NT2/D1 (cell line): ENCODE data around the gene ODAPH.
A peak's percentile ranks its signal among the peaks of the same experiment; 100 is the strongest.
"Not testable (repeated sequence)": the region's sequence is repeated elsewhere in the genome, so short reads cannot be mapped to it uniquely, and the experiment has no call there.

ENCODE experiments used
- DNase-seq: peaks from one replicate; pipeline ENCODE4 v3.0.0-alpha.2; 2011; ENCODE audit warnings: low read depth, low spot score
- H3K27me3 ChIP-seq: 2 replicates; pipeline ENCODE4 v1.6.0; 2011; ENCODE audit warnings: mild to moderate bottlenecking; ENCODE audit not compliant: insufficient read length, insufficient read depth
- H3K36me3 ChIP-seq: 2 replicates; pipeline ENCODE4 v1.6.1; 2011; ENCODE audit warnings: mild to moderate bottlenecking, low read length, mixed read lengths; ENCODE audit not compliant: insufficient read depth, insufficient read length
- H3K4me1 ChIP-seq: 2 replicates; pipeline ENCODE4 v1.5.1; 2011; ENCODE audit not compliant: insufficient read depth, insufficient read length
- H3K4me3 ChIP-seq: 2 replicates; pipeline ENCODE4 v1.5.1; 2011; ENCODE audit warnings: low read depth; ENCODE audit not compliant: insufficient read length
- H3K9ac ChIP-seq: 2 replicates; pipeline ENCODE4 v1.6.0; 2011; ENCODE audit warnings: low read depth; ENCODE audit not compliant: insufficient read length
- H3K9me3 ChIP-seq: 2 replicates; pipeline ENCODE4 v1.5.1; 2011; ENCODE audit warnings: mild to moderate bottlenecking, low read length; ENCODE audit not compliant: insufficient read depth
- SUZ12 ChIP-seq: IDR thresholded peaks from 2 replicates; pipeline ENCODE4 v1.6.1; 2011; ENCODE audit not compliant: insufficient read length, insufficient read depth; ENCODE audit errors: extremely low read depth
- YY1 ChIP-seq: IDR thresholded peaks from 2 replicates; pipeline ENCODE4 v1.6.1; 2011; ENCODE audit not compliant: insufficient read length, insufficient read depth
- ZNF274 ChIP-seq: IDR thresholded peaks from 2 replicates; pipeline ENCODE4 v1.6.1; 2011; ENCODE audit warnings: mild to moderate bottlenecking, low read depth, low read length

Gene ODAPH

DNA sequence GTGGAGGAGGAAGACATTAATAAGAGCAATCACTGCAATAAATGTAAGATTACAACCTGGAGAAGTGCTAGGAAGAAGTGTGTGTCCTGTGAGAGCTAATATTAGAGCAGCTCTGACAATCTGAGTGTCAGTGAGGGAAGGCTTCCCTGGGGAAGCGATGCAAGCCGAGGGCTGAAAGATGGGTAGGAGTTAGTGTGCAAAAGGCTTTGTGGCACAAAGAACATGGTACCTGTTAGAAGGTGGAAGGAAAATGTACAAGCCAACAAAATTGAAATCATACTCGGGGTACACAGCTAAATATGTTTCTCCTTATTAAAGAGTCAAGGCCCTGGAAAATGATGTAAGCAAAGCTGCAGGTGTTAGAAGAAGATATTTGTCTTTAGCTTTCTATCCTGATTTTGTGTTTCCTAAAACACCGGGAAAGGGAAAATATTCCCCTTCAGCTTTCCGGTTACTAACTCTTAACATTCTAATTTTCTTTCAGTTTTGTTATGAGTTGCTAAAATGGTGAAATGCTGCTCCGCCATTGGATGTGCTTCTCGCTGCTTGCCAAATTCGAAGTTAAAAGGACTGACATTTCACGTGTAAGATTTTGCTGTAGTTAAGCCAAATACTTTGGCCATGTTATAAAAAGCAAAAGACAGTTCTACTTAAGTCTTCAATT lies 40.8 kb upstream of the ODAPH start:
- peaks cover 27% of the 10 kb centered on the region for H3K36me3 ChIP-seq
- H3K4me1 ChIP-seq: no peaks in the 10 kb centered on the region
- H3K9me3 ChIP-seq: no peaks in the 10 kb centered on the region
- H3K4me3 ChIP-seq: peak overlapping the region; percentile 91
- H3K9ac ChIP-seq: peak overlapping the region; percentile 88
- H3K27me3 ChIP-seq: no peaks in the 10 kb centered on the region
- no peak for TF ChIP-seq ZNF274
- TF ChIP-seq YY1: no peak
- TF ChIP-seq SUZ12: no peak
- no peak for DNase-seq

DNA sequence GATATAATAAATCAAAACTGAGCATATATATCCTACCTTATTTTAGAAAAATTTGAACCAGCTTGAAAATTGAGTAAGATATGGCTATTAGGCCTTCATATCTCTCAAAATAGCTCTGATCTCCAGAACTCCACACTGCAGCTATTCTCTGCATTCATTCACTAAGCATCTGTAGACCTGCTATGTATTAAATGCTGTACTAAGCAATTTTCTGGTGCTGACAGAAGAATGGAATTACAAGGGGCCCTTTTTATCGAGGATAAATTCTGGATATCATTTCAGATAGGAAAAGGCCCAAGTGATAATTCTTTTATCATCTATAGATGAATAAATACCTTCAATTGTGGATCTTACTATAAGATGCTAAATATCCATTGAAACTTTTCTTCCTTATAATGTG lies 39.7 kb upstream of the ODAPH start:
- DNase-seq: no peak
- Histone ChIP-seq H3K4me1 (no peaks in the 10 kb centered on the region), H3K9ac (no peak overlapping the region), H3K9me3 (no peaks in the 10 kb centered on the region), H3K36me3 (peaks cover 27% of the 10 kb centered on the region), H3K27me3 (no peaks in the 10 kb centered on the region), H3K4me3 (no peak overlapping the region)
- TF ChIP-seq SUZ12 (no peak), ZNF274 (no peak), YY1 (no peak)

GRCh38 chr4:75519452-75519851 lies 36.4 kb upstream of the ODAPH start:
- not testable (repeated sequence) for H3K4me3 ChIP-seq, H3K27me3 ChIP-seq, H3K9me3 ChIP-seq, H3K4me1 ChIP-seq, DNase-seq, H3K9ac ChIP-seq
- H3K36me3 ChIP-seq: peaks cover 27% of the 10 kb centered on the region

DNA sequence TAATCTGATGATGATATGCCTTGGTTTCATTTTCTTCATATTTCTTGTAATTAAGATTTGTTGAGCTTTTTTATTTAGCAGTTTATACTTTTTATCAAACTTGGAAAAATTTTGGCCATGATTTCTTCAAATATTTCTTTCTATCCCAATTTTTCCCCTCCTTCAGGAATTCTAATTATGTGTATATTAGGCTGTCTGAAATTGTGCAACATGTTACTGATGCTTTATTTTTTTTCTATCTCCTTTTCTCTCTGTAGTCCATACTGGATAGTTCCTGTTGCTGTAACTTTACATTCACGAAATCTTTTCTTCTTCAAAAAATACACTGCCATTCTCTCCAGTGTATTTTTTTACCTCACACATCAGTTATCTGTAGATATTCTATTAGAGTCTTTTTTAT lies 30.8 kb upstream of the ODAPH start:
- Histone ChIP-seq H3K9me3 (no peaks in the 10 kb centered on the region), H3K4me3 (no peak overlapping the region), H3K36me3 (peaks cover 35% of the 10 kb centered on the region), H3K9ac (no peak overlapping the region), H3K27me3 (no peaks in the 10 kb centered on the region), H3K4me1 (peaks cover 2% of the 10 kb centered on the region)
- no peak for DNase-seq
- TF ChIP-seq YY1 (no peak), ZNF274 (no peak), SUZ12 (no peak)

GRCh38 chr4:75525910-75526309 lies 30.0 kb upstream of the ODAPH start:
- Histone ChIP-seq H3K9me3 (peaks cover 5% of the 10 kb centered on the region), H3K36me3 (peaks cover 39% of the 10 kb centered on the region), H3K4me3 (no peak overlapping the region), H3K9ac (no peak overlapping the region), H3K27me3 (no peaks in the 10 kb centered on the region), H3K4me1 (peaks cover 2% of the 10 kb centered on the region)
- no peak for DNase-seq
- TF ChIP-seq ZNF274 (no peak), SUZ12 (no peak), YY1 (no peak)

DNA sequence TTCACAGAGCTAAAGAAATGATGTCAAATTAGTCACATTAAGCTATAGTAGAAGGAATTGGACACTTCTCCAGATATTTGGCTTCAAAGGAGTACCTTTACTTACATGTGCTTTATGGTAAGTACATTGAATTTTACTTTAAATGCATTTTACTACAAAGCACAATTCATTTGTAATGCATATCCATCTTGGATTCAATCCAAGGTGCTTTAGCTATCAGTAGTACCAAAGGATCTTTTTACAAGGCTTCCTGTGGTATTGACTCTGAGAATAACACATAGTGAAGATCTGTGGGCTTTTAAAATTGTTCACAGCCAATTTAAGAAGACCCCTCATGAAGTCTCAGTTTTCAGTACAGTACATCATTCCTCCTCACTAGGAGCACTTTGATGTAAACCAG lies 28.4 kb upstream of the ODAPH start:
- H3K36me3 ChIP-seq: peaks cover 44% of the 10 kb centered on the region

DNA sequence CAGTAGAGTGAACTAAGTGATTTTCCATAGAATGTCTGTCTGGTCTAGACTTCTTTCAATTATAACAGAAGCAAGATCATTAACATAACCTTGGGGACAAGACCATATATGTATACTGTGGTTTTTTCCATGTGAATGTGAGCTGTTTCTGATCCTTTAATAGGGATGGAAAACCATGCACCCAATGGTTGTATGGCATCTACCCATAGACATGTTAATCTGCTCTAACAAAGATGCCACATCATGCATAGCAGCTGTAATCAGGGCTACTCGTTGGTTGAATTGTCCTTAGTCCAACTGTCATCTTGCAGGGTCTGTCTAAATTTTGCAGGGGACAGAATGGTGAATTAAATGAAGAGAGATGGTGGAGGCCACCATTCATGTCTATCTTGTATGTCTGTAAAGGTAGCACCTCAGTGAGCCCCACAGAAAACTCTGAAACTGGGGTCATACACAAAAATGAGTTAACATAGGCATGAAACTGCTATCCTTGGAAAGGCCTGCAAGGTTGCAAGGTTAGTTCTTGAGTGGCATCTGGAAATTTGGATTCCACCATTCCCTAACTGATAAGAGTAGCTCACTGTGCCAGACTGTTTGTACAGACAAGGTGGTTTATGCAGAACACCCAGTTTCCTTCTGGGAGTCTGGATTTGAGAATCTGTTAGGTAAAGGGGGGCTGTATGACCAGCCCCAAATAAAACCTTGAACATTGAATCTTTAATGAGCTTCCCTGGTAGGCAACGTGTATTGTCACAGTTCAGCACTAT lies 25.1 kb upstream of the ODAPH start:
- H3K36me3 ChIP-seq: peaks cover 44% of the 10 kb centered on the region

More for the DNA sequence above, 28.4 kb upstream of the ODAPH start:
- Histone ChIP-seq H3K4me1 (peaks cover 2% of the 10 kb centered on the region), H3K4me3 (no peak overlapping the region), H3K9me3 (peaks cover 12% of the 10 kb centered on the region), H3K27me3 (no peaks in the 10 kb centered on the region), H3K9ac (no peak overlapping the region)
- TF ChIP-seq YY1: no peak
- DNase-seq: no peak

DNA sequence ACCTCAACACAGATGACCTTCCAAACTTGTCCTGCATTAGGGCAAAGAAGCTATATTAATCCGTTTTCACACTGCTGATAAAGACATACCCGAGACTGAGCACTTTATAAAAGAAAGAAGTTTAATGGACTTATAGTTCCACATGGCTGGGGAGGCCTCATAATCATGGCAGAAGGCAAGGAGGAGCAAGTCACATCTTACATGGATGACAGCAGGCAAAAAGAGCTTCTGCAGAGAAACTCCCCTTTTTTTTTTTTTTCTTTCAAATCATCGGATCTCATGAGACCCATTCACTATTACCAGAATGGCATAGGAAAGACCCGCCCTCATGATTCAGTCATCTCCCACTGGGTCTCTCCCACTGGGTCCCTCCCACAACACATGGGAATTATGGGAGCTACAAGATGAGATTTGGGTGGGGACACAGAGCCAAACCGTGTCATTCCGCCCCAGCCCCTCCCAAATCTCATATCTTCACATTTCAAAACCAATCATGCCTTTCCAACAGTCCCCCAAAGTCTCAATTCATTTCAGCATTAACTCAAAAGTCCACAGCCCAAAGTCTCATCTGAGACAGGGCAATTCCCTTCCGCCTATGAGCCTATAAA lies 24.2 kb upstream of the ODAPH start:
- not testable (repeated sequence) for DNase-seq, H3K9ac ChIP-seq, H3K4me1 ChIP-seq, H3K4me3 ChIP-seq, H3K27me3 ChIP-seq
- Histone ChIP-seq H3K9me3 (peaks cover 12% of the 10 kb centered on the region), H3K36me3 (peaks cover 38% of the 10 kb centered on the region)

More for the DNA sequence above, 25.1 kb upstream of the ODAPH start:
- peaks cover 12% of the 10 kb centered on the region for H3K9me3 ChIP-seq
- no peak overlapping the region for H3K9ac ChIP-seq
- TF ChIP-seq ZNF274 (no peak), YY1 (no peak), SUZ12 (no peak)
- DNase-seq: no peak
- no peaks in the 10 kb centered on the region for H3K27me3 ChIP-seq
- no peak overlapping the region for H3K4me3 ChIP-seq
- H3K4me1 ChIP-seq: no peaks in the 10 kb centered on the region

- Histone ChIP-seq H3K9me3 (peaks cover 12% of the 10 kb centered on the region), H3K36me3 (peaks cover 22% of the 10 kb centered on the region)
- not testable (repeated sequence) for H3K27me3 ChIP-seq, H3K9ac ChIP-seq, H3K4me3 ChIP-seq, H3K4me1 ChIP-seq, DNase-seq
Observed at GRCh38 chr4:75533339-75533887, 22.5 kb upstream of the ODAPH start.

- Histone ChIP-seq H3K9me3 (peaks cover 12% of the 10 kb centered on the region), H3K36me3 (peaks cover 20% of the 10 kb centered on the region)
- H3K9ac ChIP-seq, H3K4me1 ChIP-seq, H3K27me3 ChIP-seq, H3K4me3 ChIP-seq, DNase-seq: not testable (repeated sequence)
Observed at GRCh38 chr4:75533926-75534325, 21.9 kb upstream of the ODAPH start.
